T-helper 1 cell treated with Interleukin-12 subunit alpha and Interleukin-12 subunit beta and Interleukin-4 antibody, amounts not matched to agents 30 μg/mL and 1 μg/mL, for 36 hours (primary cell): Measurements from ENCODE around the gene ASXL2.

Source experiments
- H3K27ac Mint-ChIP-seq: one replicate; pipeline ENCODE4 v1.8.0; 2021; ENCODE audit warnings: mild to moderate bottlenecking, mixed read lengths
- H3K27me3 Mint-ChIP-seq: one replicate; pipeline ENCODE4 v1.8.0; 2021; ENCODE audit warnings: low read depth, mixed read lengths
- H3K36me3 Mint-ChIP-seq: one replicate; pipeline ENCODE4 v1.8.0; 2021; ENCODE audit warnings: low read depth, mixed read lengths
- H3K4me1 Mint-ChIP-seq: one replicate; pipeline ENCODE4 v1.8.0; 2021; ENCODE audit warnings: low read depth, mixed read lengths
- H3K4me3 Mint-ChIP-seq: one replicate; pipeline ENCODE4 v1.8.0; 2021; ENCODE audit warnings: mild to moderate bottlenecking, moderate library complexity, mixed read lengths
- H3K9me3 Mint-ChIP-seq: one replicate; pipeline ENCODE4 v1.8.0; 2021; ENCODE audit warnings: mixed read lengths

The ASXL2 gene

GRCh38 chr2:25698752-25699151 lies 179.5 kb downstream of the ASXL2 start:
- H3K4me3 Mint-ChIP-seq: no peak overlapping the region
- H3K9me3 Mint-ChIP-seq: no peaks in the 10 kb centered on the region
- H3K27ac Mint-ChIP-seq: no peak overlapping the region
- H3K36me3 Mint-ChIP-seq: no peaks in the 10 kb centered on the region
- H3K27me3 Mint-ChIP-seq: no peaks in the 10 kb centered on the region
- peaks cover 3% of the 10 kb centered on the region for H3K4me1 Mint-ChIP-seq

- Mint-ChIP-seq H3K4me3 (no peak overlapping the region), H3K27me3 (no peaks in the 10 kb centered on the region), H3K9me3 (no peaks in the 10 kb centered on the region), H3K36me3 (no peaks in the 10 kb centered on the region), H3K27ac (no peak overlapping the region), H3K4me1 (peaks cover 3% of the 10 kb centered on the region)
Observed at GRCh38 chr2:25697559-25698341, 180.5 kb downstream of the ASXL2 start.

DNA sequence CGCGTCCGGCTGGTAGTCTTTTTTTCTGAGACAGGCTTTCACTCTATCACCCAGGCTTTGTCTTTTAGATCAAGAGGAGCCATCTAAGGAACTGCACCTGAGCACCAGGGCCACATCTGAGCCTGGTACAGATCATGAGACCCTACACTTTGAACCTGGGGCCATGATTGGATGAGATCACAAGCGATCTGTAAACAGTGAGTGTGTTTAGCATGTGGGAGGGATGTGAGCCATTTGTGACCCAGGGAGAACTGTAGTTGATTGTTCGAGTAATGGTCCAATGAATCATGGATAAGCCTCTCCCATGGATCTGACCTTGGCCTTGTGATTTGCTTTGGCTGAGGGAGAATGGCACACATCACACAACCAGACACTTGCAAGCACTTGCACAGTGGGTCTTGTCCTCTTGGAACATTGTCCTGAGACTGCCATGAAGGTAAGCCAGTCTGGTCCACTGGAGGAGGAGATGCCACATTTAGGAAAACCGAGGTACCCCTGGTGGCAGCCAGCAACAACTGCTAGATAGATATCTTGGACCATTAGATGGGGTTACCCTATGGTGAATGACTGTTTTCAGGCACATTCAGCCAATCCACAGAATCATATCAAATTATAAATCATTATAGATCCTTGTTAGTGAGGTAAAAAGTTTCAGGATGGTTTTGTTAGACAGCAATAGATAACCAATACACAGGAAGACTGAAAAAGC lies 185.4 kb downstream of the ASXL2 start:
- no peaks in the 10 kb centered on the region for H3K4me1 Mint-ChIP-seq
- no peak overlapping the region for H3K4me3 Mint-ChIP-seq
- H3K36me3 Mint-ChIP-seq: no peaks in the 10 kb centered on the region
- no peaks in the 10 kb centered on the region for H3K9me3 Mint-ChIP-seq
- no peak overlapping the region for H3K27ac Mint-ChIP-seq
- peaks cover 6% of the 10 kb centered on the region for H3K27me3 Mint-ChIP-seq

- no peaks in the 10 kb centered on the region for H3K36me3 Mint-ChIP-seq
- H3K27ac Mint-ChIP-seq: no peak overlapping the region
Observed at GRCh38 chr2:25692143-25692542, 186.1 kb downstream of the ASXL2 start.

DNA sequence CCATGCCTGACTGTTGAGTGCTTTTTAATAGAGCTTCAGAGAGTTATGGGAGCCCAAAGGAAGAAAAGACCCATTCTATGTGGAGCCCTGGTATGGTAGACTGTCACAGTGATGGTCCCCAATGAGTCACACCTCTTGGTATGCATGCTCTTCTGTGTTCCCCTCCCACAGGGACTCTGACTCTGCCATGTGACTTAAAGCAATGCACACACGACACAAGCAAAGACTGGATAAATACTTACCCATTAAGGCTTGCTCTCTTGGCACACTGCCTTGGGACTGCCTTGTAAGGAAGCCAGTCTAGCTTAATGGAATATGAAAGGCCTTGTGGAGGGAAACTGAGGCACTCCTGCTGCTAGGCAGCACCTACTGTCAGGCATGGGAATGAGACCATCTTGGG lies 188.2 kb downstream of the ASXL2 start:
- H3K4me1 Mint-ChIP-seq: no peaks in the 10 kb centered on the region
- no peak overlapping the region for H3K4me3 Mint-ChIP-seq
- H3K36me3 Mint-ChIP-seq: no peaks in the 10 kb centered on the region
- H3K27ac Mint-ChIP-seq: no peak overlapping the region
- H3K9me3 Mint-ChIP-seq: no peaks in the 10 kb centered on the region
- peaks cover 6% of the 10 kb centered on the region for H3K27me3 Mint-ChIP-seq

More at GRCh38 chr2:25692143-25692542, 186.1 kb downstream of the ASXL2 start:
- Mint-ChIP-seq H3K4me3 (no peak overlapping the region), H3K27me3 (peaks cover 6% of the 10 kb centered on the region), H3K4me1 (no peaks in the 10 kb centered on the region), H3K9me3 (no peaks in the 10 kb centered on the region)

DNA sequence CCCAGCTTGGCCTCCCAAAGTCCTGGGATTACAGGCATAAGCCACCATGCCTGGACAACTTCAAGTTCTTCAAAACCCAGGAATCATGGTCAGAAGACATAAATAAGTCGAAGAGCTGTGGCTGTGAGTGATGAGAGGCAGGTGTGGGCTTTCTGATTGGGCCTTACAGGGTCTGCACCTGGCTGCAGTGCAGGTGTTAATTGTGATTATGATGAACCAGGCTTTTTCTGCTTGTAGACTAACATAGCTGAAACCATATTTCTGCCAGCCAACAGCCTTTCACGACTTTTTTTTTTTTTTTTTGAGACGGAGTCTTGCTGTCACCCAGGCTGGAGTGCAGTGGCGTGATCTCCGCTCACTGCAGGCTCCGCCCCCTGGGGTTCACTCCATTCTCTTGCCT lies 190.1 kb downstream of the ASXL2 start:
- H3K9me3 Mint-ChIP-seq: no peaks in the 10 kb centered on the region

GRCh38 chr2:25685741-25686140 lies 192.5 kb downstream of the ASXL2 start:
- Mint-ChIP-seq H3K27me3 (peaks cover 19% of the 10 kb centered on the region), H3K4me1 (no peaks in the 10 kb centered on the region), H3K27ac (no peak overlapping the region), H3K36me3 (no peaks in the 10 kb centered on the region), H3K4me3 (no peak overlapping the region), H3K9me3 (no peaks in the 10 kb centered on the region)

More for the DNA sequence above, 190.1 kb downstream of the ASXL2 start:
- H3K4me3 Mint-ChIP-seq: no peak overlapping the region
- H3K4me1 Mint-ChIP-seq: no peaks in the 10 kb centered on the region
- no peak overlapping the region for H3K27ac Mint-ChIP-seq
- H3K27me3 Mint-ChIP-seq: peaks cover 16% of the 10 kb centered on the region
- H3K36me3 Mint-ChIP-seq: no peaks in the 10 kb centered on the region

DNA sequence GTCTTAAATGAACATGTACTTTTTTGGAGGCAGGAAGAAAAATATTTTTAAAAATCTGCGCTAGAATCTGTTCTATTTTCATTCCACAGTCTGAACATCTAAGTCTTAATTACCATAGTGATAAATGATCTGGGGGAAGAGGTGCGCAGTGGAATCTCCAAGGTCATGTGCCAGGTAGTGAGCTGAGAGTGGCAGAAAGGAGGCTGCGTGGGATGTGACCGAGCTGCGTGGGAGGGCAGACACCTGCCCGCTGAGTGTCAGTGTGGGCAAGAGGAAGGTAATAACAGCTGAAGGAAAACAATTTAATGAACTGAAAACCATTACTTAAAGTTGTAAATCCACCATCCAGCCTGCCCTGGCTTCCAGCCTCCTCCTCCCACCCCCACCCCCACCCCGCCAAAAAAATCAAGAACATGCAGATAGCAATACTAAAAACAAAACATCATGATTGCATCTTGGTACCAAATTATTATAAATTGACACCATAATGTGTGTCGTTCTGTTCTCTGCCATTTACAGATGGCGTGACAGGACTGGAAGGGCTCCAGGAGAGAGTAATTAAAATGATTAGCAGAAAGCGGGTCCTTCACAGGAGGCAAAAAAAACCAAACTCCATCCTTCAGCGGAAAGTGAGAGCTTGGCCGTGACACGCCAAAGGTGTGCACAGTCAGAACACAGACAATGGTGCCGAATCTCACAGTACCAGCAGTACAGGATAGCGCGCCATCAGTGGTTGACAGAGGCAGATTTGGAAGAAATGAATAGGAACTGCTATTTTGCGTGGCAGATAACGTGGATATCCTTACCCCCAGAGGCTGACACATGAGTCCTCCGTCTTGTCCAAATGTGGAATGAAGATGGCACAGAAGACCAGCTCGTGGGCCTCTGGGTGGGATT lies 193.5 kb downstream of the ASXL2 start:
- Mint-ChIP-seq H3K27ac (no peak overlapping the region), H3K36me3 (no peaks in the 10 kb centered on the region), H3K4me3 (no peak overlapping the region), H3K27me3 (peaks cover 19% of the 10 kb centered on the region), H3K4me1 (no peaks in the 10 kb centered on the region), H3K9me3 (no peaks in the 10 kb centered on the region)
